Right lobe of liver (tissue), 4 donors: ENCODE results near the gene CCDC181.

Experiments
- POLR2A ChIP-seq: fragments of 450-650 bp; IDR thresholded peaks from one replicate; pipeline ENCODE4 v1.6.1; 2017; ENCODE audit warnings: antibody characterized with exemption, mild to moderate bottlenecking
- TF ChIP-seq, protein P1 (sequence below), 4 donors: fragments of 200-600 bp in 3 of 4; fragments of 450-650 bp in 1 of 4; IDR thresholded peaks; one replicate each; pipeline versions ENCODE4 v1.5.1 to v1.8.0; 2016 to 2022; ENCODE audit warnings: antibody characterized with exemption in 4 of 4, mild to moderate bottlenecking in 2 of 4
- donor health status: DM: no; HTN: no; CAD: no.
- donor health status: DM: no; HTN: no; CAD: no.
- donor health status: DM: no; HTN: yes; CAD: no.

DNA sequence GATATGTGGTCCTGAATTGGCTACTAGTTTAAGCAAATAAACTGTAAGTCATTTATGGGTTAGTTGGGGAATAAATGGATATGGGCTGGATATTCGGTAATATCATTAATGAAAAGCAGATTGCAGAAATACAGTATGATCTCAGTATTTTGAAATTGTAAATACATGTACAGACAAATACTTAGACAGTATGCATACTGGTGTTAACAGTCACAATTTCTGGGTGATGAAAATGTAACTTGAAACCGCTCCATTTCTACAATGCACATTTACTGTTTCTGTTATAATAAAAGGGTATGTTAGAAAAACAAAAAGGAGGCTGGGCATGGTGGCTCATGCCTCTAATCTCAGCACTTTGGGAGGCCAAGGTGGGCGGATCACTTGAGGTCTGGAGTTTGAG lies 31.3 kb downstream of the CCDC181 start:
- TF ChIP-seq, protein P1, sequence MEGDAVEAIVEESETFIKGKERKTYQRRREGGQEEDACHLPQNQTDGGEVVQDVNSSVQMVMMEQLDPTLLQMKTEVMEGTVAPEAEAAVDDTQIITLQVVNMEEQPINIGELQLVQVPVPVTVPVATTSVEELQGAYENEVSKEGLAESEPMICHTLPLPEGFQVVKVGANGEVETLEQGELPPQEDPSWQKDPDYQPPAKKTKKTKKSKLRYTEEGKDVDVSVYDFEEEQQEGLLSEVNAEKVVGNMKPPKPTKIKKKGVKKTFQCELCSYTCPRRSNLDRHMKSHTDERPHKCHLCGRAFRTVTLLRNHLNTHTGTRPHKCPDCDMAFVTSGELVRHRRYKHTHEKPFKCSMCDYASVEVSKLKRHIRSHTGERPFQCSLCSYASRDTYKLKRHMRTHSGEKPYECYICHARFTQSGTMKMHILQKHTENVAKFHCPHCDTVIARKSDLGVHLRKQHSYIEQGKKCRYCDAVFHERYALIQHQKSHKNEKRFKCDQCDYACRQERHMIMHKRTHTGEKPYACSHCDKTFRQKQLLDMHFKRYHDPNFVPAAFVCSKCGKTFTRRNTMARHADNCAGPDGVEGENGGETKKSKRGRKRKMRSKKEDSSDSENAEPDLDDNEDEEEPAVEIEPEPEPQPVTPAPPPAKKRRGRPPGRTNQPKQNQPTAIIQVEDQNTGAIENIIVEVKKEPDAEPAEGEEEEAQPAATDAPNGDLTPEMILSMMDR (IDR thresholded peaks at IDR 0.05): no peak
- TF ChIP-seq POLR2A: no peak
